Cerebellar cortex (tissue), 1 donor: Measurements from ENCODE around the gene SPTBN4.
"Not testable (repeated sequence)": the region's sequence is repeated elsewhere in the genome, so short reads cannot be mapped to it uniquely, and the experiment has no call there.

ENCODE experiments used
- DNase-seq: peaks from one replicate; pipeline ENCODE4 v3.0.0-alpha.2; 2015; ENCODE audit warnings: low spot score

Gene SPTBN4

GRCh38 chr19:40507892-40508291 is 41.1 kb downstream of the SPTBN4 start:
- DNase-seq, result no peak

GRCh38 chr19:40508739-40509260 is 42.0 kb downstream of the SPTBN4 start:
- no peak for DNase-seq

- no peak for DNase-seq
Observed at GRCh38 chr19:40510526-40511115, 43.8 kb downstream of the SPTBN4 start.

DNA sequence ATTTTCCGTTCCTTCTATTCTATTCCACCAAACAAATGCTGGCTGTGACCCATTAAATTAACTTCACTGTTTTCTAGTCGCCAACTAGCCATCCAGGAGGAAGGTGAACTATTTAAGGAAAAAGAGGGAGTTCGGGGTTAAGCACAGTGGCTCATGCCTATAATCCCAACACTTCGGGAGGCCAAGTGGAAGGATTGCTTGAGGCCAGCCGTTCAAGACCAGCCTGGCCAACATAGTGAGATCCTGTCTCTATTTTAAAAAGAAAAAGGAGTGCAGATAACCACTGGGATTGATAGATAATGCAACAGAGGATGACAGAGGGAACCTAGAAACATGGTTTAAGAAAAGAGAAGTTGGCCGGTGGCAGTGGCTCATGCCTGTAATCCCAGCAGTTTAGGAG is 44.7 kb downstream of the SPTBN4 start:
- DNase-seq, result no peak

DNA sequence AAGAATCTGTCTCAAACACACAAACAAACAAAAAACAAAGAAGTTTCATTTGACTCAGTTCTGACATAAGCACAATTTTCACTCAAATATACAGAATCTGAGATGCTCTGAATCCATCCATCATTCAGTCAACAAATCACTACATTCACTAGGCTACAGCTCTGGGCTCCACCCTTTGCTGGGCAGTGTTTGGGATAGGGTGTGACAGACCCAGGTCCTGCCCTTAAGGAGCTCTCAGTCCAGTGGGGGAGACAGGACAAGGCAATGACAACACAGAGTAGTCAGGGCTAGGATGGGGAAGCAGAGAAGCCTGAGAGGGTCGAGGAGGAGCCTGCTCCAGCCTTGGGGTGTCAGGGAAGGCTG is 45.3 kb downstream of the SPTBN4 start:
- DNase-seq, result no peak

DNA sequence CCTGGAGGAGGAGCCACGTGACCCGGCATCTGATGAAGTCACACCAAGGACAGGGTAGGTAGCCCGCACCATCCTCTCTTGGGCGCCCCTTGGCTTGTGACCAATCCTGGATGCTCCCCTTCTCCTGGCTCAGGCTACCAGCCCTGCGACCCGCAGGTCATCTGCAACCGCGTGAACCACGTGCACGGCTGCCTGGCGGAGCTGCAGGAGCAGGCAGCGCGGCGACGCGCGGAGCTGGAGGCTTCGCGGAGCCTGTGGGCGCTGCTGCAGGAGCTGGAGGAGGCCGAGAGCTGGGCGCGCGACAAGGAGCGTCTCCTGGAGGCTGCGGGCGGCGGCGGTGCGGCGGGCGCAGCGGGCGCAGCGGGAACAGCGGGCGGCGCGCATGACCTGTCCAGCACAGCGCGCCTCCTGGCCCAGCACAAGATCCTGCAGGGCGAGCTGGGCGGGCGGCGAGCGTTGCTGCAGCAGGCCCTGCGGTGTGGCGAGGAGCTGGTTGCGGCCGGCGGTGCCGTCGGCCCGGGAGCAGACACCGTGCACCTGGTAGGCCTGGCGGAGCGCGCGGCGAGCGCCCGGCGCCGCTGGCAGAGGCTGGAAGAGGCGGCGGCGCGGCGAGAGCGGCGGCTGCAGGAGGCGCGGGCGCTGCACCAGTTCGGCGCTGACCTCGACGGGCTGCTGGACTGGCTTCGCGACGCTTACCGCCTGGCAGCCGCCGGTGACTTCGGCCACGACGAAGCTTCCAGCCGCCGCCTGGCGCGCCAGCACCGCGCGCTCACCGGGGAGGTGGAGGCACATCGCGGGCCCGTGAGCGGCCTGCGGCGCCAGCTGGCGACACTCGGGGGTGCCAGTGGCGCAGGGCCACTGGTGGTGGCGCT is 45.9 kb downstream of the SPTBN4 start:
- no peak for DNase-seq

DNA sequence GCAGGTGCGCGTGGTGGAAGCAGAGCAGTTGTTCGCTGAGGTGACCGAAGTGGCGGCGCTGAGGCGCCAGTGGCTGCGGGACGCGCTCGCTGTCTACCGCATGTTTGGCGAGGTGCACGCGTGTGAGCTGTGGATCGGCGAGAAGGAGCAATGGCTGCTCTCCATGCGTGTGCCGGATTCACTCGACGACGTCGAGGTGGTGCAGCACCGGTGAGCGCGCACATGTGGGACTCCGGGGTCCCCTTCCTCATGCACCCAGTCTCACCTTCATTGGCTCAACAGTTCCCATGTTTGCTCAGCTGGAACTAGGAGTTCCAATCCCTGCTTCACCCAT is 46.5 kb downstream of the SPTBN4 start:
- DNase-seq, result no peak

GRCh38 chr19:40513741-40514315 is 47.0 kb downstream of the SPTBN4 start:
- no peak for DNase-seq

DNA sequence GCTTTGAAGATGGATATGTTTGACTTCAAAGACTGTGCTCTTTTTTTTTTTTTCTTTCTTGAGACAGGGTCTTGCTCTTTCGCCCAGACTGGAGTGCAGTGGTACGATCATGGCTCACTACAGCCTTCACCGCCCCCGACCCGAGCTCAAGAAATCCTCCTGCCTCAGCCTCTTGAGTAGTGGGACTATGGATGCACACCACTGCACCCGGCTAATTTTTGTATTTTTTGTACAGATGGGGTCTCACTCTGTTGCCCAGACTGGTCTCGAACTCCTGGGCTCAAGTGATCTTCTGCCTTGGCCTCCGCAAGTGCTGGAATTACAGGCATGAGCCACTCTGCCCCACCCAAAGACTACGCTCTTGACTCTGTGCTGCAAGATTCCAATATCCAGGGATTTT is 50.4 kb downstream of the SPTBN4 start:
- no peak for DNase-seq

- DNase-seq, result no peak
Observed at GRCh38 chr19:40519352-40520322, 52.8 kb downstream of the SPTBN4 start.

DNA sequence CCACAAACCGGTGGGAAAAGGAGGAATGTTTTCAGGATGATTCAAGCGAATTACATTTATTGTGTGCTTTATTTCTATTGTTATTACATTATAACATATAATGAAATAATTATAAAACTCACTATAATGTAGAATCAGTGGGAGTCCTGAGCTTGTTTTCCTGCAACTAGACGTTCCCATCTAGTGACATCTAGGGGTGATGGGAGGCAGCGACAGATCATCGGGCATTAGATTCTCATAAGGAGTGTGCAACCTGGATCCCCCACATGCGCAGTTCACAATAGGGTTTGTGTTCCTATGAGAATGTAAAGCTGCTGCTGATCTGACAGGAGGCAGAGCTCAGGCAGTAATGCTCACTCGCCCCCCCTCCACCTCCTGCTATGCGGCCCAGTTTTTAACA is 54.5 kb downstream of the SPTBN4 start:
- DNase-seq, result no peak

DNA sequence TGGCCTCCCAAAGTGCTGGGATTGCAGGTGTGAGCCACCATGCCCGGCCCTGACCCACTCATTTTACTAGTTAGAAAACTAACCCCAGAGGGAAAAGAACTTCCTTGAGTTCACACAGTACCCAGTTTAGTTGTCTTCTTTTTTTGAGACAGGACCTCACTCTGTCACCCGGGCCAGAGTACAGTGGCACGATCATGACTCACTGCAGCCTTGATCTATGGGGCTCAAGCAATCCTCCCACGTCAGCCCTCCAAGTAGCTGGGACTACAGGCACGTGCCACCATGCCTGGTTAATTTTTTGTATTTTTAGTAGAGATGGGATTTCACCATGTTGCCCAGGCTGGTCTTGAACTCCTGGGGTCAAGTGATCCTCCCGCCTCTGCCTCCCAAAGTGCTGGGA is 55.1 kb downstream of the SPTBN4 start:
- DNase-seq, result not testable (repeated sequence)

- DNase-seq, result peak; percentile 81
Observed at GRCh38 chr19:40523322-40524047, 56.7 kb downstream of the SPTBN4 start.

- DNase-seq, result no peak
Observed at GRCh38 chr19:40524133-40524549, 57.3 kb downstream of the SPTBN4 start.

GRCh38 chr19:40524655-40525054 is 57.9 kb downstream of the SPTBN4 start:
- no peak for DNase-seq

DNA sequence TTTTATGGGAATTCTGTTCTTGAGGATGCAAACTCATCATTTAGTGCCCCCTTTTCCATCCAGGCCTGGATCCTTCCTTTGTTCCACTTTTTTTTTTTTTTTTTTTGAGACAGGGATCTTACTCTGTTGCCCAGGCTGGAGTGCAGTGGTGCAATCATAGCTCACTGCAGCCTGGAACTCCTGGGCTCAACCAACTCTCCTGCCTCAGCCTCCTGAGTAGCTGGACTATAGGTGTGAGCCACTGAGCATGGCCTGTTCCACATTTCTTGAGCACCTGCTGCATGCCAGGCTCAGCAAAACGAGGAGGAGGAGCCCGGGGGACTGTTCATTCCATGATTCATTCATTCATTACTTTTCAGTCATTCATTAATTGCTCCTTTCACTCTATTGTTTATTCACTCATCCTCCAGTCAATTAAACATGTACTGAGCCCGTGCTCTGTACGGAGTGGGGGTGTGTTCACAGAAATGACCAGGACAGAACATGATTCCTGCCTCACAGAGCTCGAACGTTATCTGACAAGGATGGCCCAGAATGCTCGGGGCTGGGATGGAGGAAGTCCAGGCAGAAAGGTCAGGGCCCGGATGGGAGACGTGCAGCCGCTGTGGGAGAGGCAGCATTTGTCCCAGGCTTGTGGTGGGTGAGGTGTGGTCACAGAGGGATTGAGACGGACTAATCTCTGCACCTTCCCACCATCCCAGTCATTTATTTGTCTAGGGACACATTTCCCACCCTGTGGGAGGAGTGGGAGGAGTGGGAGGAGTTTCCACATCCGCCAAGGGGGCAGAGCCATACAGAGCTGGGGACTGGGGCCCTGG is 58.6 kb downstream of the SPTBN4 start:
- no peak for DNase-seq

- DNase-seq, result no peak
Observed at GRCh38 chr19:40528078-40528477, 61.3 kb downstream of the SPTBN4 start.

DNA sequence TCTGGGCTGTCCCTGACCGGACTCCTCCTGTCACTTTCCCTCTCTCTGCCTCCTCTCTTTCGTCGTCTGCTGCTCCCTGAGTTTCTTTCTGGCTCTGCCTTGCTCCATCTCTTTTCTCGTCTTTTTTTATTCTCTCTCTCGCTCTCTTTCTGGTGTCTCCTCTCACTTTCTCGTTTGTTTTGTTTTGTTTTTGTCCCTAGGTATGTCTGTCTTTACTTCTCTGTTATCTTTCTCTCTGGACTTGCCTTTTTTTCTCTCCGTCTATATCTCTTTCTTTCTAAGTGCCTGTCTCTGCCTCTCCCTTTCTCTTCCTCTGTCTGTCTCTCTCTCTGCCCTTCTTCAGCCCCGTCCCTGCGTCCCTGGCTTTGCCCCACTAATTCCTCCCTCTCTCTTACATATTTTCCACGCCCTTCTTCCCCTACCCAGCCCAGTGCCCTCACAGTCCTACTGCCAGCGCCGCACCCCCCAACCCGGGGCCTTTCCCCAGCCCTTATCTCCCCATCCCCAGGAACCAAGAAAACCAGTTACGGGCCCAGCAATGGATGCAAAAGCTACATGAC is 61.8 kb downstream of the SPTBN4 start:
- no peak for DNase-seq

- DNase-seq, result peak; percentile 90
Observed at GRCh38 chr19:40529093-40529954, 62.5 kb downstream of the SPTBN4 start.
